PC-9 (cell line): ENCODE measurements around the gene MICB.

Experiments
- EZH2 ChIP-seq: fragments of 200-600 bp; sonication (generic); IDR thresholded peaks from 2 replicates; pipeline ENCODE4 v1.8.0; 2017; ENCODE audit warnings: antibody characterized with exemption, low read depth
- TF ChIP-seq, protein P1 (sequence below): fragments of 200-600 bp; sonication (generic); conservative IDR thresholded peaks from 2 replicates; pipeline ENCODE4 v1.6.1; 2017; ENCODE audit warnings: mixed run types, antibody characterized with exemption, mild to moderate bottlenecking, moderate library complexity

- TF ChIP-seq, protein P1, sequence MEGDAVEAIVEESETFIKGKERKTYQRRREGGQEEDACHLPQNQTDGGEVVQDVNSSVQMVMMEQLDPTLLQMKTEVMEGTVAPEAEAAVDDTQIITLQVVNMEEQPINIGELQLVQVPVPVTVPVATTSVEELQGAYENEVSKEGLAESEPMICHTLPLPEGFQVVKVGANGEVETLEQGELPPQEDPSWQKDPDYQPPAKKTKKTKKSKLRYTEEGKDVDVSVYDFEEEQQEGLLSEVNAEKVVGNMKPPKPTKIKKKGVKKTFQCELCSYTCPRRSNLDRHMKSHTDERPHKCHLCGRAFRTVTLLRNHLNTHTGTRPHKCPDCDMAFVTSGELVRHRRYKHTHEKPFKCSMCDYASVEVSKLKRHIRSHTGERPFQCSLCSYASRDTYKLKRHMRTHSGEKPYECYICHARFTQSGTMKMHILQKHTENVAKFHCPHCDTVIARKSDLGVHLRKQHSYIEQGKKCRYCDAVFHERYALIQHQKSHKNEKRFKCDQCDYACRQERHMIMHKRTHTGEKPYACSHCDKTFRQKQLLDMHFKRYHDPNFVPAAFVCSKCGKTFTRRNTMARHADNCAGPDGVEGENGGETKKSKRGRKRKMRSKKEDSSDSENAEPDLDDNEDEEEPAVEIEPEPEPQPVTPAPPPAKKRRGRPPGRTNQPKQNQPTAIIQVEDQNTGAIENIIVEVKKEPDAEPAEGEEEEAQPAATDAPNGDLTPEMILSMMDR = no peak
- no peak for TF ChIP-seq EZH2
Measured at GRCh38 chr6:31452859-31453258, 45.1 kb upstream of the MICB start.
